Forelimb muscle (tissue), 1 donor: ENCODE results near the gene ABCA7. TPM values are rescaled to one million over a fixed set of nuclear protein-coding genes. Genes with fewer than 3 reads are reported as not detected.

ENCODE experiments used
- DNase-seq: peaks from one replicate; pipeline ENCODE4 v3.0.0-alpha.2; 2013; ENCODE audit warnings: low read depth
- polyA plus RNA-seq: library from polyadenylated mRNA; unstranded; fragments of 120-200 nt; gene quantifications from one replicate; pipeline ENCODE4 v1.2.1, GENCODE V29; 2013; ENCODE audit not compliant: insufficient read length

ABCA7 gene
- polyA plus RNA-seq, 1 donor: 20.6 TPM

DNA sequence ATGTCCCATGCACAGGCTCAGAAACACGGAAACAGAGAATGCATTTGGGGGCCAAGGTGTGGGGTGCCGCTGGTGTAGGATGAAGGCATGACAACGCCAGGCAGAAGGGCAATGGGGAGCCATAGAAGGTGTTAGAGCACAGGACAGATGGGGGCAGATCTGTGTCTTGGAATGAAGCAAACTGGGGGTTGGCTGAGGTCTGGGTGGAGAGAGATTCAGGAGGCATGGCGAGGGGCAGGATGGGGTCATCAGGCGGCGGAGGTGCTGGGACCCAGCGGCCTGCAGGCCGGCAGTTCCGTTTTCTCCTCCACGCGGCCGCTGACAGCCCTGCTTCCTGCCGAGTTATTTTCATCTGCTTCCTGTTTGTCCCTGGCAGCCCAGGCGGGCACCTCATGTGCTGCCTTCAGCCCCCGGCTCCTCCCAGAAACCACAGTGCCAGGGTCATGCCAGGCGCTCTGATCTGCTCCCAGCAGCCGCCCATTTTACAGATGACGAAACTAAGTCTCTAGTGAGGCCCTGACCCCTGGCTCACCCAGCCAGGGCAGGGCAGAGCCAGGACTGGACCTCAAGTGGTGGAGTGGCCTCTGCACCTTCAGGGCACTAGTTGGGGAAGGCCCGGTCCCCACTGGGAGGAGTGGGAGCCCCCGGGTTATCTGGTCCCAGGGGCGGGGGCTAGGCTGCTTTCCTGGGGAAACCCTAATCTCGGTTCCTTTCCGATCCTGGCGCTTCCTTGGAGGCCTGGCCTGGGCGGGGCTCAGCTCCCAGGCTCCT lies 29.3 kb downstream of the ABCA7 start:
- DNase-seq: no peak

DNA sequence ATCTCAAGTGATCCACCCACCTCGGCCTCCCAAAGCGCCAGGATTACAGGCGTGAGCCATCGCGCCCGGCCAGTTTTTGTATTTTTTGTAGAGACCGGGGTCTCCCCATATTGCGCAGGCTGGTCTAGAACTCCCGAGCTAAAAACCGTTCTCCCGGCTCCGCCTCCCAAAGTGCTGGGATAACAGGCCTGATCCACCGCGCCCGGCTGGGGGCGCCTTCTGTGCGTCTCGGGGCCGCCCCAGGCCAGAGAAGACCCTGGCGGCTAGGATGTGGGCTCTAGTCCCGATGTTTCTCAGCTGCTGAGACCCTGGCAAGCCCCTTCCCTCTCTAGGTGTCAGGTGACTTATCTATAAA lies 30.6 kb downstream of the ABCA7 start:
- DNase-seq: no peak

DNA sequence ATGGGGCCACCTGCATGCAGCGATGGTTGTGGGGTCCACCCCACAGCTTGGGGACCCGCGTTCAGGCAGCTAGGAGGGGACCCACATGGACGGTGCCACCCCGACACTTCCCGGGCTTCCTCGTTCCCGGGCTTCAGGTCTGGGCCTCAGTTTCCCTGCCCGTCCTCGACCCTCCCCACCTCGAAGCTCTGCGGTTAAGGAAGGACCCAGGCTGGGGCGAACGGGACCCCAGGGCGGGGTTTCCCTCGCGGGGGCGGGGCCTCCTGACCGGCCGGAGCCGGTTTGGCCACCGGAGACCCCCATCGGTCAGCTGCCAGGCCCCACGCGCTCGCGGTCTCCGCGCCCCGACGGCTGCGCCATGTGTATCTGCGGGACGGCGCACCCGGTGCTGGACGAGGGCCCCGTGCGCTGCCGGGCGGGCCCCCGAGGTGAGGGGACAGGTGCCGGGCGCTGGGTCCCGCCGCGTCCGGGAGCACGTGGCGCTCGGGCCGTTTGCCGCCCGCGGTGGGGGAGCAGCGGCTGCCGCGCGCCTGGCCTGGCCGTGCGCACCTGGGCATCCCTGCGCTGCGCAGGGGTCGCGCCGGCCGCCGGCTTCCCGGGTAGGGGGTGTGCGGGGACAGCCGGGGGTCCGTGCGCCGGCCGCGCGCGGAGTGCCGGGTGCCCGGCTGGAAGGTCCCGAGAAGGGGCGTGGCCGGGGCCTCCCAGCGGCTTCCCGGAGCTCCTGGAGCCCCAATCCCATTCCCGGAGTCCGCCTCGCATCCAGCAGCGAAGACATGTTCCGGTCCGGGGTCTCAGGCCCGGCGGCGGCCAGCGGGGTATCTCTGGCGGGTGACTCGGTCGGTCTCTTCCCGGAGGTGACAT lies 31.3 kb downstream of the ABCA7 start:
- no peak for DNase-seq

DNA sequence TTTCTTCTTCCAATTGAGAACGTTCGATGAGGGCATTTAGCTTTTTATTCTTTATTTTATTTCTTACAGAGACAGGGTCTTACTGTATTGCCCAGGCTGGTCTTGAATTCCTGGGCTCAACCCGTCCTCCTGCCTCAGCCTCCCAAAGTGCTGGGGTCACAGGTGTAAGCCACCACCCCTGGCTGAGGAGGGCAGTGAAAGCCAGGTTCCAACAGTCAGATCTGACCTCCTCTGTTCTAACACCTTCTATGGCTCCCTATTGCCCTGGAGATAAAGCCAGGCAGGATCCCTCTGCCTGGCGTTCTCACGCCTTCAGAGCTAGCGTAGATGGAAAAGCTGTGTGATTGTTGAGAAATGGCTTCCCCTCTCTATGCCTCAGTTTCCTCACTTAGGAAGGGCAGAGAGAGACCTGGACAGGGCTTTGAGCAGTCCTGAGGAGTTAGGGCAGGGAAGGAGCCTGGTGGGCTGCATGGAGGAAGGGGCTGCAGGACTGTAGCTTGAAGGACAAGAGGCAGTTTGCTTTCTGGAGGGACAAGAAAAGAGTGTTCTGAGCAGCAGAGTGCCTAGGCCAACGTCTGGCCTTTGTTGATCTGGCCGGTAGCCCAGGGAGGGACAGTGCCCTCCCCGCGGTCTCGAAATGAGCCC lies 32.6 kb downstream of the ABCA7 start:
- DNase-seq: no peak

DNA sequence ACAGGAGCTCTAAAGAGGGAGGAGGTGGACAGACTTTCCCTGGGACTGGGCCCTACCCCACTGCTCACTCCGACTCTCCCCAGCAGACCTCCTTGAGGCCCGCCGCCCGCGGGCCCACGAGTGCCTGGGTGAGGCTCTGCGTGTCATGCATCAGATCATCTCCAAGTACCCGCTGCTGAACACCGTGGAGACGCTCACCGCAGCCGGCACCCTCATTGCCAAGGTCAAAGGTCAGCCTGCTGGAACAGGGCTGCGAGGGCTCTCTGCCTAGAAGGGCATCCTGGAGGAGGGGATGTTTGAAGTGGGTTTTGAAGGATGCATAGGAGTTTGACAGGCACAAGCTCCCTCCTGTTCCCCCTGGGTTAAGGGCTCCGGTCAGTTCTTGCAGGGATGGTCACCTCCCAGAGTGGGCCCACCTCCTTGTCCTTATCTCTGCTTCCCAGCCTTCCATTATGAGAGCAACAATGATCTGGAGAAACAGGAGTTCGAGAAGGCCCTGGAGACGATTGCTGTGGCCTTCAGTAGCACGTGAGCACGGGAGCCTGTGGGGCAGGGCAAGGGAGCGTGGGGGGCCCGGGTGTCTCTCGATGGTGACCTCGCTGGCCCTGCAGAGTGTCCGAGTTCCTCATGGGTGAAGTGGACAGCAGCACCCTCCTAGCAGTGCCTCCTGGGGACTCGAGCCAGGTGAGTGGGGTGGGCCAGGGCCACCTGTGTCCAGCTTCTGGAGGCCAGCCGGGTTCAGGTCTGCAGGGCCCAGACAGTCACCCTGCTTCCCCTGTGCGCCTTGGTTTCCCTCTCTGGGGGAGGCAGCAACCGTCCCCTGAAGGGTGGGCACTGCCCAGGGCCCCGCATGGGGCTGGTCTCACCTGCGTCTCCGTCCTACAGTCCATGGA lies 33.4 kb downstream of the ABCA7 start:
- no peak for DNase-seq

DNA sequence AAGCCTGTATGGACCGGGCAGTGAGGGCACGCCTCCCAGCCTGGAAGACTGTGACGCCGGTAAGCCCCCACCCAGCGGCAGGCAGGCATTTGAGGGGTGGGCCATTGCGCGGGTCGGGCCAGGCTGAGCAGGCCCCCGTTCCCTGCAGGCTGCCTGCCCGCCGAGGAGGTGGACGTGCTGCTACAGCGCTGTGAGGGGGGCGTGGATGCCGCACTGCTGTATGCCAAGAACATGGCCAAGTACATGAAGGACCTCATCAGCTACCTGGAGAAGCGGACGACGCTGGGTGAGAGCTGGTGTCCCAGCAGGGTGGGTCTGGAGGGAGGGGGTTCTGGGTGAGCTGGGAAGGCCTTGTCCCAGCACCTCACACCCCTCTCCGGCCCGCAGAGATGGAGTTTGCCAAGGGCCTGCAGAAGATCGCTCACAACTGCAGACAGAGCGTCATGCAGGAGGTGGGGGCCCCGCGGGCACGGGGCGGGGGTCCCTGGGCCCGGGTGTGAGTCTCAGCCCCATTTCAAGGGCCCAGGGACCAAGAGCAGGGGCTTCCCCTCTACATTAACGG lies 34.1 kb downstream of the ABCA7 start:
- no peak for DNase-seq

DNA sequence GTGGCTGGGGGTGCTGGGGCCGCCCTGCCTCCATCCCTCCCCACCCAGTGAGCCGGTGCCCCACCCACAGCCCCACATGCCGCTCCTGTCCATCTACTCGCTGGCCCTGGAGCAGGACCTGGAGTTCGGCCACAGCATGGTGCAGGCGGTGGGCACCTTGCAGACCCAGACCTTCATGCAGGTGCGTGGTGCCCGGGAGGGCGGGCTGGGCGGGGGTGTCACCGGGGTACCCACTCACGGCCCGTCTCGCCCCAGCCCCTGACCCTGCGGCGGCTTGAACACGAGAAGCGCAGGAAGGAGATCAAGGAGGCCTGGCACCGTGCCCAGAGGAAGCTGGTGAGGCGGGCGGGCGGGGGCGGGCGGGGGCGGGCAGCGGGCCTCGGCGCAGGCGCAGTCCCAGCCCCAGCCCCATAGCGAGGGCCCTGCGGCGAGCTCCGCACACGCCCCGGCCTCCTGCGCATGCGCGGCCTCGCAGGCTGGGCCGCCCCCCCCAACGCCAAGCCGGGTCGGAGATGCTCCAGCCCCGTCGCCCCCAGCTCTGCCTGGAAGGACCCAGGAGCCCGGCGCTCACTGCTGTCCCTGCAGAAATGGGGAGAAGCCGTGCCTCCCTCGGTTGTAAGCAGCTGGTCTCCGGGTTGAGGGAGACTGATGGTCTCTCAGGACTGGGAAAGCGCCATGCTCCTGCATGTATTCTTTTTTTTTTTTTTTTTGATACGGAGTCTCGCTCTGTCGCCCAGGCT lies 34.8 kb downstream of the ABCA7 start:
- DNase-seq: no peak

DNA sequence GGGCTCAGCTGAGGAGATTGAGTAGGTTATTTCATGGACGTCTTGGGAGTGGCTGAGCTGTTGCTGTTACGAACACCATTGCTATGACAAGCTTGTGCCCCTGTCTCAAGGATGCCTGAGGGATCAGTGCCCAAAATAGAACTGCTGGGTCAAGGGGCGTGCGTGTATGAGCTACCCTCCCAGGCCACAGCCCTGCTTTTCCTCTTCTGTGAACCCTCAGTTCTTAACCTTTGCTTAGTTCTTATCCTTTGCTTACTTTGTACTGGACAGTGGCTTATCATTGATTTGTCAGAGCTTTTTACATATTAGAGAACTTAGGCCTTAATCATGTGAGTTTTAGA lies 36.1 kb downstream of the ABCA7 start:
- DNase-seq: no peak

DNA sequence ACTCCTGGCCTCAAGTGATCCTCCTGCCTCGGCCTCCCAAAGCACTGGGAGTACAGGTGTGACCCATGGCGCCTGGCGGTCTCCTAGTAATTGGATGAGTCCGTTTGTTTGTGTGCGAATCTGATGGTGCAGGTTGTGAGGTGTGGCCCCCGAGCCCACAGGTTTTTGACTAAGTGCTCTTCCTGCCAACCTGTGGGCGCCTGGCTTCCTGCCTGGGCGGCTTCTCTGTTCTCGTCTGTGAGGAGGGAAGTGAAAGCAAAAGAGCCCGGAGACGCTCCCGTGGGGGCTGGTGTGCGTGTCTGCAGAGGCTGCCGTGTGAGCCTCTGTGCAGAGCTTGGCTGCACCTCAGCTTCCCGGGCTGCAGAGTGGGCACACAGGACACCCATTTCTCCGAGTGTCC lies 37.0 kb downstream of the ABCA7 start:
- DNase-seq: no peak

DNA sequence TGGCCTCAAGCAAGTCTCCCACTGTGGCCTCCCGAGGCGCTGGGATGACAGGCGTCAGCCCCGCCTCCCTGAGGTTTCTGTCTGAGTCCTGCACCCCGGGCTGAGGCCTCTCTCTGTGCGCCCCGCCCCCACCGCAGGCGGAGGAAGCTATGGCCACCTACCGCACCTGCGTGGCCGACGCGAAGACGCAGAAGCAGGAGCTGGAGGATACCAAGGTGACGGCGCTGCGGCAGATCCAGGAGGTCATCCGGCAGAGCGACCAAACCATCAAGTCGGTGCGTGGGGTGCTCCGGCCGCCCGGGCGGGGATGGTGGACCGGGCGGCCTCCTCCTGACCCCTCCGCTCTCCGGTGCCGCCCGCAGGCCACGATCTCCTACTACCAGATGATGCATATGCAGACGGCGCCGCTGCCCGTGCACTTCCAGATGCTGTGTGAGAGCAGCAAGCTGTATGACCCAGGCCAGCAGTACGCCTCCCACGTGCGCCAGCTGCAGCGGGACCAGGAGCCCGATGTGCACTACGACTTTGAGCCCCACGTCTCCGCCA lies 39.7 kb downstream of the ABCA7 start:
- DNase-seq: no peak

DNA sequence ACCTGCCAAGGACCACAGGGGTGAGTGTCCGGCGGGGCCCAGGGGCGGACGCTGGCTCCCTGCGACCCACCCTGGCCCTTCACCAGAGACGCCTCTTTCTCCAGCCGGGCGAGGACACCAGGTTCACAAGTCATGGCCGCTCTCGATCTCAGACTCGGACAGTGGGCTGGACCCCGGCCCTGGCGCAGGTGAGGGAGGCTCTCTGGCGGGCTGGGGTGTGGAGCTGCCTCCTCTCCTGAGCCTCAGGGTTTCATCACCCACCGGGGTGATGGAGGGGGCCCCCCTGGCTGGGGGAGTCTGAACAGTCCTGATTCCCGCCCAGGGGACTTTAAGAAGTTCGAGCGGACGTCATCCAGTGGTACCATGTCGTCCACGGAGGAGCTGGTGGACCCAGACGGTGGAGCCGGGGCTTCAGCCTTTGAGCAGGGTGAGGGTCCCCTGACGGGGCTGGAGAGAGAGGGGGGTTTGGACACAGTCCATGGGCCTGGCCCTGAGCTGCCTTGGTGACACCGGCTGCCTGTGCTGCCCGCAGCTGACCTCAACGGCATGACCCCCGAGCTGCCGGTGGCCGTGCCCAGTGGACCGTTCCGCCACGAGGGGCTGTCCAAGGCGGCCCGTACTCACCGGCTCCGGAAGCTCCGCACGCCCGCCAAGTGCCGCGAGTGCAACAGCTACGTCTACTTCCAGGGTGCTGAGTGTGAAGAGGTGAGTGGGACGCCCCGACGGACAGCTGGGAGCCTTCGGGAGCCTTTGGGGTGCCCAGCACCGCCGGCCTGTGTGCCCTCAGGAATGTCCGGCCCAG lies 40.7 kb downstream of the ABCA7 start:
- DNase-seq: no peak

DNA sequence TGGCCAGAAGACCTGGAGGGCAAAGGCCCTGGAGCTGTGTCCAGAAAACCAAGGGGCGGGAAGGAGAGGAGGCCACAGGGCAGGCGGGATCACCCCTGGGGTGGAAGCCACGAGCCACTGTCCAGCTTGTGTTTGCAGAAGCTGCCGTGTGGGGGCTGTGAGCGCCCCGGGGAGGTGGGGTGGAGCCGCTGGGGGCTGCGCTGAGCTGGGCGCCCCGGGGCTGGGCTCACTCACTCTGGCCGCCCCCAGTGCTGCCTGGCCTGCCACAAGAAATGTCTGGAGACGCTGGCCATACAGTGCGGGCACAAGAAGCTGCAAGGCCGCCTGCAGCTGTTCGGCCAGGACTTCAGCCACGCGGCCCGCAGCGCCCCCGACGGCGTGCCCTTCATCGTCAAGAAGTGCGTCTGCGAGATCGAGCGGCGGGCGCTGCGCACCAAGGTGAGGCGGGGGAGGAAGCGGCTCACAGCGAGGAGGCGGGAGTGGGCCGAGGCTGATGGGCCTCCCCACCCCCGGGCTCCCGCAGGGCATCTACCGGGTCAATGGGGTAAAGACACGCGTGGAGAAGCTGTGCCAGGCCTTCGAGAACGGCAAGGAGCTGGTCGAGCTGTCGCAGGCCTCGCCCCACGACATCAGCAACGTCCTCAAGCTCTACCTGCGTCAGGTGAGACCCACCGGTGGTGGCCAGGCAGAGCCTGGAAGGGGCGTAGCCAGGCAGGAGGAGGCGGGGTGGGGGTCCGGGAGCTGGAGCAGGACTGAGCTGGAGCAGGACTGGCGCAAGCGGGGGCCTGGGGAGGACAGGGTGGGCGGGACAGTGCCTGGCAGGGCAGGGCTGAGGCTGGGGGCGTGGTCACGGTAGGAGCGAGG lies 41.6 kb downstream of the ABCA7 start:
- DNase-seq: no peak

DNA sequence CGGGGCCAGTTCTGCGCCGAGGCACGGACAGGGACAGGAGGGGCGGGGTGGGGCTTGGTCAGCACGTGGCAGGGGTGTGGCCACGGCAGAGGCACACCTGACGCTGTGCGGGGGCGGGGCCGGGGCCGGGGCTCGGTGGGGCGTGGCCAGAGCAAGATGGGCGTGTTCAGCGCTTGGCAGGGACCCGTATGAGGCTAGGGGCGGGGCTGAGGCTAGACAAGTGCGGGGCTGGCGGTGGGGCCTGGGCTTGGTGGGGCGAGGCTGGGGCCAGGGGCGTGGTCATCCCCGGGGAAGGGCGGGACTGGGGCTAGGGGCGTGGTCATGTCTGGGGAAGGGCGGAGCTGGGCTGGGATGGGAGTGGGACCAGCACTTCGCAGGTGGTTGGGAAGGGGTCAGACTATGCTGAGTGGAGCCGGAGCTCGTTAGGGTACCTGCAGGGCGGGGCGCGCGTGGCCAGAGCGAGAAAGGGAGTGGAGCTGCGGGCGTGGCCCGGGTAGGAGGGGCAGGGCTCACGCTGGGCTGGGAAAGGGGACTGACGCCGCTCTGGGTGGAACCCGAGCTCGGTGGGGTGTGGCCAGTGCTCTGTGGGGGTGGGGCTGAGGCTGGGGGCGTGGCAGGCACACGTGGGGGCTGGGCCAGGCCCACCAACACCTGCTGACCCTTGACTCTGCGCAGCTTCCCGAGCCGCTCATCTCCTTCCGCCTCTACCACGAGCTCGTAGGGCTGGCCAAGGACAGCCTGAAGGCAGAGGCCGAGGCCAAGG lies 42.4 kb downstream of the ABCA7 start:
- no peak for DNase-seq

DNA sequence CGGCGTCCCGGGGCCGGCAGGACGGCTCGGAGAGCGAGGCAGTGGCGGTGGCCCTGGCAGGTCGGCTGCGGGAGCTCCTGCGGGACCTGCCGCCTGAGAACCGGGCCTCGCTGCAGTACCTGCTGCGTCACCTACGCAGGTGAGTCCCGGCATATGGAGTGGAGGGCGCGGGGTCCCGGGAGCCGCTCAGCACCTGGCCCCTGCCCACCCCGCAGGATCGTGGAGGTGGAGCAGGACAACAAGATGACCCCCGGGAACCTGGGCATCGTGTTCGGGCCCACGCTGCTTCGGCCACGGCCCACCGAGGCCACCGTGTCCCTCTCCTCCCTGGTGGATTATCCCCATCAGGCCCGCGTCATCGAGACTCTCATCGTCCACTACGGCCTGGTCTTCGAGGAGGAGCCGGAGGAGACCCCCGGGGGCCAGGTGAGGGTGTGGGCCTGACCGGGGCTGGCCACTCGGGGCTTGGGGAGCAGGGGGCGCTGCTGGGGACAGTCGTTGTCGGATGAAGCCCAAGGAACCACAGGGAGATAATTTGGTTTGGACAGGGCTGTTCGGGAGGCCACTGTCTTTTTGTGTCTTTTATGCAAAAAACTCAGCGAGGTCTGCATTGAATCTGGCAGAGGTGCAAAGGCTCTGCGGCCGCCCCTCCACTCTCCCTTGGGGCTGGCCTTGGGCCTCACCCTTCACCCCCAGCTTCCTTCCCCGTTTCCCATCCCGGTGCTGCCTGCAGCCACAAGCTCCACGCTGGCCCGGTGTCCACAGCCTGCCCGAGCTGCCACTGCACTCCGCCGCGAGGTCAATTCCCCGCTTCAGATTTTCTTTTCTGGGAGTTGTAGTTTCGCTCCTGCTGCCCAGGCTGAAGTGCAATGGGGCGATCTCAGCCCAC lies 43.3 kb downstream of the ABCA7 start:
- no peak for DNase-seq

DNA sequence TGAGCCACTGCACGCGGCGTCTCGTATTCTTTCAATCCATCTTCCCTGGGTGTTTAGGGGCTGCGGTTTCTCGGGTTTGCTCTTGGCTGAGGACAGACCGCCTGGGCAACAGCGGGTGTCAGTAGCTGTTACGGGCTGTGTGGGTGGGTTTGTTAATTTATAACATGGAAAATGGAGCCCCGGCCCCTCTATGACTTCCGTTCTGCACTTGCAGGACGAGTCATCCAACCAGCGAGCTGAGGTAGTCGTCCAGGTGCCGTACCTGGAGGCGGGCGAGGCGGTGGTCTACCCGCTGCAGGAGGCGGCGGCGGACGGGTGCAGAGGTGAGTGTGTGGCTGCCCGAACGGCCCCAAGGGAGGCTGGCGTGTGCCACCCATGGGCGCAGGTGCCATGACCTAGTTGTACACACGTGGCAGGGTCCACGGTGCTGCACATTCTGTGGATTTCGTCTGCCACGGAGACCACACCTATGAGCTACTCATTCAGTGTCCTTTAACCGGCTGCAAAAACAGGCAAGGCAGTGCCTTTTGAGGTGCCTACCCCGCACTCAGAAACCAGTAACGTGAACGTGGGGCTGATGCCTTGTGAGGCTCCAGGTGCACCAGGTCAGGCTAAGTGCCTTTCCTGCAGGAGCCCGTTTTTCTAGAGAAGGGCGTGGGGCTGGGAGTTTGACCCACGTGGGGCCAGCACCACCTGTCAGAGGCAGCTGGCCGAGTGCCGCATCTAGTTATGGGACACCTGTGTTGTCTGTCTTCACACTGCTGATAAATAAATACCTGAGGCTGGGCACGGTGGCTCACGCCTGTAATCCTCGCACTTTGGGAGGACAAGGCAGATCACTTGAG lies 44.3 kb downstream of the ABCA7 start:
- no peak for DNase-seq
